ENCODE results near the gene SPTBN1. TPM values are rescaled to one million over a fixed set of nuclear protein-coding genes. Genes with fewer than 3 reads are reported as not detected.

Gene SPTBN1
- total and polyA plus RNA-seq, 2 of the 13 experiments (the other 11 are each of a cell fraction or from before 2014, with no cell fraction given): 123 to 299 TPM

GRCh38 chr2:54494087-54494486 is 38.0 kb downstream of the SPTBN1 start (continued):
- TF ChIP-seq ZBTB10 (CRISPR knock-in tag; IDR thresholded peaks at IDR 0.05; ENCODE audit: borderline replicate concordance) (no peak), HHEX (CRISPR knock-in tag; IDR thresholded peaks at IDR 0.05) (no peak), ZC3H13 (CRISPR knock-in tag; IDR thresholded peaks at IDR 0.05) (no peak), RBM22 (optimal IDR thresholded peaks at IDR 0.05; ENCODE audit: low read length) (no peak), CTCF (CRISPR knock-in tag; IDR thresholded peaks at IDR 0.05) (no peak), SOX5 (CRISPR knock-in tag; IDR thresholded peaks at IDR 0.05; ENCODE audit: borderline replicate concordance) (no peak), PAF1 (CRISPR knock-in tag; IDR thresholded peaks at IDR 0.05) (no peak), ZNF180 (CRISPR knock-in tag; IDR thresholded peaks at IDR 0.05; ENCODE audit: borderline replicate concordance, low read depth) (no peak), ATAD3A (CRISPR knock-in tag; IDR thresholded peaks at IDR 0.05) (no peak), NFIB (CRISPR knock-in tag; IDR thresholded peaks at IDR 0.05; ENCODE audit: borderline replicate concordance) (no peak)

GRCh38 chr2:54496920-54497319 is 40.8 kb downstream of the SPTBN1 start:
- 98% methylated on average over 4 of the region's 4 CpGs for WGBS (ENCODE audit: low lambda C conversion rate)
- in situ Hi-C loops (cut with HindIII; ENCODE audit: extremely low pct_ligation_motif_present, low pct_unique_long_range_greater_than_20kb) (no loop called here), intact Hi-C loops (cut with micrococcal nuclease; ENCODE audit: unreplicated experiment) (loop anchor here (10.0 kb wide), 1 partner anchor 162 kb away; a partner anchor contains a TSS)
- Histone ChIP-seq H3K27me3 (ENCODE audit: control insufficient read depth in 1 of 2, insufficient read depth in 2 of 2, low read length in 2 of 2) (no peaks in the 10 kb centered on the region), H3K4me2 (ENCODE audit: low read depth, low read length) (no peak overlapping the region), H3K79me2 (ENCODE audit: insufficient read depth, low read length) (peaks cover 75% of the 10 kb centered on the region), H3K4me1 (ENCODE audit: insufficient read depth, low read length) (peaks cover 53% of the 10 kb centered on the region), H2AFZ (ENCODE audit: low read length) (no peak overlapping the region), H3K27ac (ENCODE audit: extremely low read length, insufficient read depth, low read length) (no peak overlapping the region), H3K9ac (ENCODE audit: insufficient read depth, low read depth, low read length) (no peak overlapping the region), H3K4me3 (replicated peaks in 1 of 3; ENCODE audit: insufficient read depth in 1 of 3, low read depth in 2 of 3, low read length in 3 of 3) (no peak overlapping the region), H4K20me1 (ENCODE audit: insufficient read depth, low read length) (peaks cover 23% of the 10 kb centered on the region), H3K9me3 (ENCODE audit: low read length) (no peaks in the 10 kb centered on the region), H3K36me3 (replicated peaks in 1 of 2; ENCODE audit: control insufficient read depth in 1 of 2, insufficient read depth in 2 of 2, low read length in 2 of 2) (peaks cover 2 to 4% of the 10 kb centered on the region in 2 experiments; a peak in 2 of 5 replicates)
- ATAC-seq: no peak
- DNase-seq (ENCODE audit: low spot score): no peak
- BruUV-seq (replicated peaks): no TSS peak
- POLR2A ChIA-PET: no interaction called here
- FAIRE-seq: no peak
- TF ChIP-seq ZSCAN25 (CRISPR knock-in tag; IDR thresholded peaks at IDR 0.05) (no peak), ONECUT2 (CRISPR knock-in tag; IDR thresholded peaks at IDR 0.05) (no peak), FOXA3 (CRISPR knock-in tag; IDR thresholded peaks at IDR 0.05) (no peak), UBTF (CRISPR knock-in tag; IDR thresholded peaks at IDR 0.05) (no peak), MTF1 (CRISPR knock-in tag; IDR thresholded peaks at IDR 0.05) (no peak), GTF3A (CRISPR knock-in tag; conservative IDR thresholded peaks at IDR 0.05) (no peak), ZNF264 (CRISPR knock-in tag; IDR thresholded peaks at IDR 0.05) (no peak)
- CTCF ChIA-PET (ENCODE audit: low intra/inter-chr PET ratio, low total read pairs): no interaction called here
